Measurements from ENCODE around the gene SNRPA.
"Not testable (repeated sequence)": the region's sequence is repeated elsewhere in the genome, so short reads cannot be mapped to it uniquely, and the experiment has no call there.

The SNRPA gene

GRCh38 chr19:40745402-40745780 is 5.6 kb upstream of the SNRPA start:
- DNase-seq (ENCODE audit: low read depth) = no peak

- no peak for DNase-seq (ENCODE audit: low read depth)
These were observed 3.5 kb upstream of the SNRPA start for GRCh38 chr19:40747536-40747935.

GRCh38 chr19:40750058-40750873 is 737 bp upstream of the SNRPA start, which contains the start of gene ACTMAP:
ACTMAP (minus strand) TSS chr19:40750477; CDS start chr19:40749803, 674 bp downstream.
- DNase-seq (ENCODE audit: low read depth) = peak; percentile 99

GRCh38 chr19:40752257-40752781 is 1.3 kb downstream of the SNRPA start:
- no peak for DNase-seq (ENCODE audit: low read depth)

- DNase-seq (ENCODE audit: low read depth) = no peak
These were observed 3.7 kb downstream of the SNRPA start for GRCh38 chr19:40754611-40755247.

GRCh38 chr19:40755248-40755624 is 4.2 kb downstream of the SNRPA start:
- DNase-seq (ENCODE audit: low read depth) = no peak

GRCh38 chr19:40755791-40756190 is 4.8 kb downstream of the SNRPA start:
- DNase-seq (ENCODE audit: low read depth) = no peak

GRCh38 chr19:40756502-40757110 is 5.6 kb downstream of the SNRPA start:
- DNase-seq (ENCODE audit: low read depth) = no peak

- DNase-seq (ENCODE audit: low read depth) = no peak
These were observed 7.5 kb downstream of the SNRPA start for GRCh38 chr19:40758491-40758890.

GRCh38 chr19:40759352-40759751 is 8.3 kb downstream of the SNRPA start:
- DNase-seq (ENCODE audit: low read depth) = no peak

GRCh38 chr19:40762754-40763470 is 11.9 kb downstream of the SNRPA start:
- DNase-seq (ENCODE audit: low read depth) = no peak

- no peak for DNase-seq (ENCODE audit: low read depth)
These were observed 12.5 kb downstream of the SNRPA start for GRCh38 chr19:40763526-40763925.

GRCh38 chr19:40763963-40764362 is 13.0 kb downstream of the SNRPA start:
- DNase-seq (ENCODE audit: low read depth) = no peak

- not testable (repeated sequence) for DNase-seq (ENCODE audit: low read depth)
These were observed 15.4 kb downstream of the SNRPA start for GRCh38 chr19:40766385-40766784.

- DNase-seq (ENCODE audit: low read depth) = no peak
These were observed 17.9 kb downstream of the SNRPA start for GRCh38 chr19:40768869-40769268.

GRCh38 chr19:40771101-40771862 is 20.3 kb downstream of the SNRPA start:
- not testable (repeated sequence) for DNase-seq (ENCODE audit: low read depth)

GRCh38 chr19:40774916-40775631 is 24.1 kb downstream of the SNRPA start, which contains the start of gene MIA:
MIA (plus strand) TSS chr19:40775521; CDS start chr19:40775543, 22 bp downstream.
- no peak for DNase-seq (ENCODE audit: low read depth)

- DNase-seq (ENCODE audit: low read depth) = no peak
These were observed 24.6 kb downstream of the SNRPA start for GRCh38 chr19:40775632-40776022.

GRCh38 chr19:40776364-40776763 is 25.4 kb downstream of the SNRPA start:
- DNase-seq (ENCODE audit: low read depth) = no peak

- peak; percentile 84 for DNase-seq (ENCODE audit: low read depth)
These were observed 26.1 kb downstream of the SNRPA start for GRCh38 chr19:40776932-40777644.

Data from stimulated activated CD8-positive, alpha-beta memory T cell treated with anti-CD3 and anti-CD28 coated beads, Interleukin-12 subunit alpha, Interleukin-12 subunit beta, amount 100 ng/mL, for 1 hour (primary cell).